Measurements from ENCODE around the gene EXD2. TPM values are rescaled to one million over a fixed set of nuclear protein-coding genes. Genes with fewer than 3 reads are reported as not detected.

Gene EXD2
- total RNA-seq, 1 experiment from 2014 or later = 26.2 TPM

DNA sequence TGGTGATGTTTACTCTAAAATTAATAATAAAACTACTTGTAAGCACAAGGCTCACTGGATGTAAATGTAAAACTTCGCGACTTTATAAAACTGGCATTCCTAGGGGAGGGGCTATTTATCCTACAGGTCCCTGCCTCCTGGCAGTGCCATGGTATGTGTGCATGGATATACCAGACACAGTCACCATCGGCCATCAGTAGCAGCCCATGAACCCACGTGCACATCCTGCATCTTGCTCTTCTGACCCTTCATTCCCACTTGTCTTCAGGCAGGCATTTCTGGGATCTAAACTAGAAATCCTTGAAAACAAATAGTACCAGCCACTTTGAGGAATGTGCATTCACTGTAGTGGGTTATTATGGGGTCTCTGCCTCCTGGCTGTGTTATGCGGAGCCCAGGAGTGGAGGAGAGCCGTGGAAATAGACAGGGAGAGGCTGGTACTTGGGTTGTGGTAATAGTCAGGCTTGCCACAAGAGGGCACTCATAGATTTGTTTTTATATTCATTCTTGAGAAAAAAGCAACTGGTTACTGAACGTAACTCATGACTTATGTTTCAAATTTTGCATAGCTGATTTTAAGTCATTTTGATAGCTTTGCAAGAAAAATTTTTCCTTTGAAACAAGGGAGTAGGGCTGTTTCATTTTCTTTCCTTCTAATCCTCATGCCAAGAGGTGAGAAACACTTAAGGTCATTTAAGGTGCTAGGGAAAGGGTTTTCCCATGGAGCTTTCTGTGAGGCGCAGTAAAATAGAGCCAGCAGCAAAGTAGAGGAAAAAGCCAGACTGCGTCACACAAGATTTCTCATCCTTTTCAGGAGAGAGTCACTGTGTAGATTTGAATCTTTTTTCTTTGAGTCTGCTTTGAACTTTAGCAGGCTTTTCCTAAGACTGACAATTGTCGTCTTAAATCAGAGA, 51.3 kb downstream of the EXD2 start:
- Mint-ChIP-seq H3K4me1 (peaks cover 6% of the 10 kb centered on the region), H3K9me3 (no peaks in the 10 kb centered on the region), H3K27me3 (ENCODE audit: low read depth) (no peaks in the 10 kb centered on the region), H3K36me3 (peaks cover 18% of the 10 kb centered on the region), H3K4me3 (no peak overlapping the region), H3K27ac (no peak overlapping the region)
- CTCF ChIA-PET = interaction anchor here (0.5 to 4.3 kb wide), 24 partner anchors 8 to 332 kb away, joined by 3 to 27 read pairs (median 6); partner anchors contain the start of gene CCDC177
- POLR2A ChIA-PET = interaction anchor here (1.1 kb wide), 1 partner anchor 104 kb away, joined by 3 read pairs; no protein-coding TSS in a partner anchor
- peak; percentile 67 for DNase-seq (ENCODE audit: low spot score)
- ATAC-seq = peak; percentile 80
- TF ChIP-seq, protein P1, sequence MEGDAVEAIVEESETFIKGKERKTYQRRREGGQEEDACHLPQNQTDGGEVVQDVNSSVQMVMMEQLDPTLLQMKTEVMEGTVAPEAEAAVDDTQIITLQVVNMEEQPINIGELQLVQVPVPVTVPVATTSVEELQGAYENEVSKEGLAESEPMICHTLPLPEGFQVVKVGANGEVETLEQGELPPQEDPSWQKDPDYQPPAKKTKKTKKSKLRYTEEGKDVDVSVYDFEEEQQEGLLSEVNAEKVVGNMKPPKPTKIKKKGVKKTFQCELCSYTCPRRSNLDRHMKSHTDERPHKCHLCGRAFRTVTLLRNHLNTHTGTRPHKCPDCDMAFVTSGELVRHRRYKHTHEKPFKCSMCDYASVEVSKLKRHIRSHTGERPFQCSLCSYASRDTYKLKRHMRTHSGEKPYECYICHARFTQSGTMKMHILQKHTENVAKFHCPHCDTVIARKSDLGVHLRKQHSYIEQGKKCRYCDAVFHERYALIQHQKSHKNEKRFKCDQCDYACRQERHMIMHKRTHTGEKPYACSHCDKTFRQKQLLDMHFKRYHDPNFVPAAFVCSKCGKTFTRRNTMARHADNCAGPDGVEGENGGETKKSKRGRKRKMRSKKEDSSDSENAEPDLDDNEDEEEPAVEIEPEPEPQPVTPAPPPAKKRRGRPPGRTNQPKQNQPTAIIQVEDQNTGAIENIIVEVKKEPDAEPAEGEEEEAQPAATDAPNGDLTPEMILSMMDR (IDR thresholded peaks at IDR 0.05) = peak; percentile 73
- TF ChIP-seq, protein P2, sequence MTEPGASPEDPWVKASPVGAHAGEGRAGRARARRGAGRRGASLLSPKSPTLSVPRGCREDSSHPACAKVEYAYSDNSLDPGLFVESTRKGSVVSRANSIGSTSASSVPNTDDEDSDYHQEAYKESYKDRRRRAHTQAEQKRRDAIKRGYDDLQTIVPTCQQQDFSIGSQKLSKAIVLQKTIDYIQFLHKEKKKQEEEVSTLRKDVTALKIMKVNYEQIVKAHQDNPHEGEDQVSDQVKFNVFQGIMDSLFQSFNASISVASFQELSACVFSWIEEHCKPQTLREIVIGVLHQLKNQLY (CRISPR knock-in tag; IDR thresholded peaks at IDR 0.05) = no peak

DNA sequence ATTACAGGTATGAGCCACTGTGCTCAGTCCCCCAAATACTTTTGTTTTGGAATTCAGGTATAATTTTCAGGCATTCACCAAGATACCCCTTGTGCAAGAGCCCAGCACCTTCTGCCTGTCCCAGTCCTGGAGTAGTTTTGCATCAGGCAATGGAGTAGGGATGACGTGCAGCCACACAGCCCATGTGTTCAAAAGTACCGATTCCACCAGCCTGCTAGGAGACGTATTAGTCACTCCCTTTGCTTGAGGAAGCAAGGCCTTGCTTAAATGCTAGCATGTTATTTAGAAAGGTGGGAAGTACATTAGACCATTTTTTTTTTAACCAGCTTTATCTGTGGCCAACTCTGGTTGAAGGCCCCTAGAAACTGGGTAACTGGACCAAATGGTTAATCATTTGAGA, 53.6 kb downstream of the EXD2 start:
- no peak for TF ChIP-seq ZNF396 (CRISPR knock-in tag; IDR thresholded peaks at IDR 0.05; ENCODE audit: borderline replicate concordance)
- TF ChIP-seq TEAD1 (CRISPR knock-in tag; IDR thresholded peaks at IDR 0.05) = no peak
- TF ChIP-seq, protein P3, sequence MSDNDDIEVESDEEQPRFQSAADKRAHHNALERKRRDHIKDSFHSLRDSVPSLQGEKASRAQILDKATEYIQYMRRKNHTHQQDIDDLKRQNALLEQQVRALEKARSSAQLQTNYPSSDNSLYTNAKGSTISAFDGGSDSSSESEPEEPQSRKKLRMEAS (CRISPR knock-in tag; IDR thresholded peaks at IDR 0.05) = no peak
- TF ChIP-seq ZNF138 (CRISPR knock-in tag; conservative IDR thresholded peaks at IDR 0.05) = no peak
- no peak for TF ChIP-seq SP1 (CRISPR knock-in tag; conservative IDR thresholded peaks at IDR 0.05)
- TF ChIP-seq NR1H2 (CRISPR knock-in tag; IDR thresholded peaks at IDR 0.05) = no peak
- TF ChIP-seq, protein P4, sequence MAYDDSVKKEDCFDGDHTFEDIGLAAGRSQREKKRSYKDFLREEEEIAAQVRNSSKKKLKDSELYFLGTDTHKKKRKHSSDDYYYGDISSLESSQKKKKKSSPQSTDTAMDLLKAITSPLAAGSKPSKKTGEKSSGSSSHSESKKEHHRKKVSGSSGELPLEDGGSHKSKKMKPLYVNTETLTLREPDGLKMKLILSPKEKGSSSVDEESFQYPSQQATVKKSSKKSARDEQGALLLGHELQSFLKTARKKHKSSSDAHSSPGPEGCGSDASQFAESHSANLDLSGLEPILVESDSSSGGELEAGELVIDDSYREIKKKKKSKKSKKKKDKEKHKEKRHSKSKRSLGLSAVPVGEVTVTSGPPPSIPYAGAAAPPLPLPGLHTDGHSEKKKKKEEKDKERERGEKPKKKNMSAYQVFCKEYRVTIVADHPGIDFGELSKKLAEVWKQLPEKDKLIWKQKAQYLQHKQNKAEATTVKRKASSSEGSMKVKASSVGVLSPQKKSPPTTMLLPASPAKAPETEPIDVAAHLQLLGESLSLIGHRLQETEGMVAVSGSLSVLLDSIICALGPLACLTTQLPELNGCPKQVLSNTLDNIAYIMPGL (CRISPR knock-in tag; IDR thresholded peaks at IDR 0.05) = no peak
- no peak for TF ChIP-seq FOXK1 (CRISPR knock-in tag; IDR thresholded peaks at IDR 0.05)
- no peak for TF ChIP-seq RELA (CRISPR knock-in tag; IDR thresholded peaks at IDR 0.05; ENCODE audit: borderline replicate concordance)
- Mint-ChIP-seq H3K4me3 (no peak overlapping the region), H3K27me3 (ENCODE audit: low read depth) (no peaks in the 10 kb centered on the region), H3K9me3 (no peaks in the 10 kb centered on the region), H3K36me3 (peaks cover 8% of the 10 kb centered on the region; the same call in 1 of the 2 replicates), H3K4me1 (no peaks in the 10 kb centered on the region), H3K27ac (no peak overlapping the region)
- ATAC-seq (no peak), DNase-seq (ENCODE audit: low spot score) (no peak)
- ChIA-PET POLR2A (no interaction called here), CTCF (interaction anchor here (0.7 kb wide), 1 partner anchor 19 kb away, joined by 3 read pairs; no protein-coding TSS in a partner anchor)

DNA sequence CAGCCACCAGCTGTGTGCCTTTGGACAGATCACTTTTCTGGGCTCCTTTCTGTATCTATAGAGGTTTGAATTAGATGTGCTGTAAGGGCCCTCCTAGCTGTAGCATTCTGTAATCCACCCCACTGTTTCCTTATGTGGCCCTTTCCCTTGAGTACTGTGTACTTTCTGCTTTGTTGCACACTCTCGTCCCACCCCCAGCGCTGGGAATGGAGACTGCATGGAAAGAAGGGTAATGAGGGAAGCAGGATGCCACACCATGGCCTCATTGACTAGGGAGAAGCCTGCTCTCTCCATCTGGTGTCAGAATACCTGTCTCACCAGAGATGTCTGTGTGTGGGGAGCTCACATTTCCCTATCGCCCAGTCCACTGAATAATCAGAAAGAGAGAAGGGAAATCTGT, 55.0 kb downstream of the EXD2 start:
- H3K27ac Mint-ChIP-seq = 0 out of 2 replicates have a peak overlapping the region, but pooled peaks have one; percentile 8
- DNase-seq (ENCODE audit: low spot score) (no peak), ATAC-seq (no peak)
- CTCF ChIA-PET = interaction anchor here (1.0 to 1.4 kb wide), 3 partner anchors 13 to 117 kb away, joined by 3 to 11 read pairs (median 3); no protein-coding TSS in a partner anchor
- POLR2A ChIA-PET = no interaction called here
- no peaks in the 10 kb centered on the region for H3K4me1 Mint-ChIP-seq
- H3K9me3 Mint-ChIP-seq = no peaks in the 10 kb centered on the region
- H3K36me3 Mint-ChIP-seq = peaks cover 5% of the 10 kb centered on the region; the same call in 1 of the 2 replicates
- H3K4me3 Mint-ChIP-seq = no peak overlapping the region
- no peaks in the 10 kb centered on the region for H3K27me3 Mint-ChIP-seq (ENCODE audit: low read depth)
- TF ChIP-seq, protein P5, sequence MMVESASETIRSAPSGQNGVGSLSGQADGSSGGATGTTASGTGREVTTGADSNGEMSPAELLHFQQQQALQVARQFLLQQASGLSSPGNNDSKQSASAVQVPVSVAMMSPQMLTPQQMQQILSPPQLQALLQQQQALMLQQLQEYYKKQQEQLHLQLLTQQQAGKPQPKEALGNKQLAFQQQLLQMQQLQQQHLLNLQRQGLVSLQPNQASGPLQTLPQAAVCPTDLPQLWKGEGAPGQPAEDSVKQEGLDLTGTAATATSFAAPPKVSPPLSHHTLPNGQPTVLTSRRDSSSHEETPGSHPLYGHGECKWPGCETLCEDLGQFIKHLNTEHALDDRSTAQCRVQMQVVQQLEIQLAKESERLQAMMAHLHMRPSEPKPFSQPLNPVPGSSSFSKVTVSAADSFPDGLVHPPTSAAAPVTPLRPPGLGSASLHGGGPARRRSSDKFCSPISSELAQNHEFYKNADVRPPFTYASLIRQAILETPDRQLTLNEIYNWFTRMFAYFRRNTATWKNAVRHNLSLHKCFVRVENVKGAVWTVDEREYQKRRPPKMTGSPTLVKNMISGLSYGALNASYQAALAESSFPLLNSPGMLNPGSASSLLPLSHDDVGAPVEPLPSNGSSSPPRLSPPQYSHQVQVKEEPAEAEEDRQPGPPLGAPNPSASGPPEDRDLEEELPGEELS (CRISPR knock-in tag; IDR thresholded peaks at IDR 0.05) = no peak
- TF ChIP-seq ZNF317 (CRISPR knock-in tag; IDR thresholded peaks at IDR 0.05; ENCODE audit: borderline replicate concordance, low read depth) (no peak), PRRX2 (CRISPR knock-in tag; IDR thresholded peaks at IDR 0.05) (no peak), CREB1 (CRISPR knock-in tag; IDR thresholded peaks at IDR 0.05) (no peak), ZNF121 (CRISPR knock-in tag; IDR thresholded peaks at IDR 0.05) (no peak)
- TF ChIP-seq, protein P6, sequence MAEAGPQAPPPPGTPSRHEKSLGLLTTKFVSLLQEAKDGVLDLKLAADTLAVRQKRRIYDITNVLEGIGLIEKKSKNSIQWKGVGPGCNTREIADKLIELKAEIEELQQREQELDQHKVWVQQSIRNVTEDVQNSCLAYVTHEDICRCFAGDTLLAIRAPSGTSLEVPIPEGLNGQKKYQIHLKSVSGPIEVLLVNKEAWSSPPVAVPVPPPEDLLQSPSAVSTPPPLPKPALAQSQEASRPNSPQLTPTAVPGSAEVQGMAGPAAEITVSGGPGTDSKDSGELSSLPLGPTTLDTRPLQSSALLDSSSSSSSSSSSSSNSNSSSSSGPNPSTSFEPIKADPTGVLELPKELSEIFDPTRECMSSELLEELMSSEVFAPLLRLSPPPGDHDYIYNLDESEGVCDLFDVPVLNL (CRISPR knock-in tag; IDR thresholded peaks at IDR 0.05; ENCODE audit: borderline replicate concordance, low read depth) = no peak
- TF ChIP-seq, protein P7, sequence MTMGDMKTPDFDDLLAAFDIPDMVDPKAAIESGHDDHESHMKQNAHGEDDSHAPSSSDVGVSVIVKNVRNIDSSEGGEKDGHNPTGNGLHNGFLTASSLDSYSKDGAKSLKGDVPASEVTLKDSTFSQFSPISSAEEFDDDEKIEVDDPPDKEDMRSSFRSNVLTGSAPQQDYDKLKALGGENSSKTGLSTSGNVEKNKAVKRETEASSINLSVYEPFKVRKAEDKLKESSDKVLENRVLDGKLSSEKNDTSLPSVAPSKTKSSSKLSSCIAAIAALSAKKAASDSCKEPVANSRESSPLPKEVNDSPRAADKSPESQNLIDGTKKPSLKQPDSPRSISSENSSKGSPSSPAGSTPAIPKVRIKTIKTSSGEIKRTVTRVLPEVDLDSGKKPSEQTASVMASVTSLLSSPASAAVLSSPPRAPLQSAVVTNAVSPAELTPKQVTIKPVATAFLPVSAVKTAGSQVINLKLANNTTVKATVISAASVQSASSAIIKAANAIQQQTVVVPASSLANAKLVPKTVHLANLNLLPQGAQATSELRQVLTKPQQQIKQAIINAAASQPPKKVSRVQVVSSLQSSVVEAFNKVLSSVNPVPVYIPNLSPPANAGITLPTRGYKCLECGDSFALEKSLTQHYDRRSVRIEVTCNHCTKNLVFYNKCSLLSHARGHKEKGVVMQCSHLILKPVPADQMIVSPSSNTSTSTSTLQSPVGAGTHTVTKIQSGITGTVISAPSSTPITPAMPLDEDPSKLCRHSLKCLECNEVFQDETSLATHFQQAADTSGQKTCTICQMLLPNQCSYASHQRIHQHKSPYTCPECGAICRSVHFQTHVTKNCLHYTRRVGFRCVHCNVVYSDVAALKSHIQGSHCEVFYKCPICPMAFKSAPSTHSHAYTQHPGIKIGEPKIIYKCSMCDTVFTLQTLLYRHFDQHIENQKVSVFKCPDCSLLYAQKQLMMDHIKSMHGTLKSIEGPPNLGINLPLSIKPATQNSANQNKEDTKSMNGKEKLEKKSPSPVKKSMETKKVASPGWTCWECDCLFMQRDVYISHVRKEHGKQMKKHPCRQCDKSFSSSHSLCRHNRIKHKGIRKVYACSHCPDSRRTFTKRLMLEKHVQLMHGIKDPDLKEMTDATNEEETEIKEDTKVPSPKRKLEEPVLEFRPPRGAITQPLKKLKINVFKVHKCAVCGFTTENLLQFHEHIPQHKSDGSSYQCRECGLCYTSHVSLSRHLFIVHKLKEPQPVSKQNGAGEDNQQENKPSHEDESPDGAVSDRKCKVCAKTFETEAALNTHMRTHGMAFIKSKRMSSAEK (CRISPR knock-in tag; IDR thresholded peaks at IDR 0.05; ENCODE audit: borderline replicate concordance) = no peak
